Body of pancreas (tissue), 4 donors: ENCODE results near the gene DLX1. TPM values are rescaled to one million over a fixed set of nuclear protein-coding genes. Genes with fewer than 3 reads are reported as not detected.
A peak's percentile ranks its signal among the peaks of the same experiment; 100 is the strongest.

Experiments
- ATAC-seq: fragments of 150-250 bp; one replicate; pipeline ENCODE4 v1.9.1; 2016
- DNase-seq, 4 donors: peaks; one replicate each; pipeline ENCODE4 v3.0.0-alpha.2; 2019
- H3K27ac ChIP-seq, 4 donors: fragments of 200-600 bp; sonication (generic); 1 replicate in 3 of 4; 2 replicates in 1 of 4; pipeline versions ENCODE4 v1.5.1 to v1.6.1; 2016 to 2019; ENCODE audit warnings: mild to moderate bottlenecking in 1 of 4, mixed read lengths in 1 of 4, moderate library complexity in 1 of 4
- H3K27me3 ChIP-seq, 2 donors: fragments of 200-600 bp; sonication (generic); one replicate each; pipeline ENCODE4 v1.6.0; 2016; ENCODE audit warnings: mild to moderate bottlenecking in 1 of 2
- H3K36me3 ChIP-seq, 2 donors: fragments of 200-600 bp; sonication (generic); replicated peaks in 1 of 2; 2 replicates each; pipeline ENCODE4 v1.5.1; 2016; ENCODE audit warnings: low read depth in 2 of 2; ENCODE audit not compliant: insufficient read depth in 1 of 2
- H3K4me1 ChIP-seq: fragments of 200-600 bp; sonication (generic); one replicate; pipeline ENCODE4 v1.6.0; 2016
- H3K4me3 ChIP-seq, 2 donors: fragments of 200-600 bp; sonication (generic); 1 replicate in 1 of 2; 2 replicates in 1 of 2; pipeline ENCODE4 v1.5.1; 2016 to 2019
- H3K9me3 ChIP-seq, 3 donors: fragments of 200-600 bp; sonication (generic); 1 replicate in 2 of 3; 2 replicates in 1 of 3; pipeline ENCODE4 v1.5.1; 2016
- CTCF ChIP-seq, 7 experiments: fragments of 450-650 bp in 4 of 7; fragments of 200-600 bp in 3 of 7; sonication (generic) in 3 of 7; IDR thresholded peaks; one replicate each; pipeline ENCODE4 v1.5.1; 2016 to 2019; ENCODE audit warnings: antibody characterized with exemption in 7 of 7
- POLR2A ChIP-seq, 3 donors: fragments of 450-650 bp; IDR thresholded peaks; one replicate each; pipeline ENCODE4 v1.6.1; 2016; ENCODE audit warnings: antibody characterized with exemption in 3 of 3, mild to moderate bottlenecking in 2 of 3
- WGBS, 2 donors: methylation state at CpG; one replicate each; pipeline ENCODE4 v1.1.5; 2017; 5-methylcytosine and 5-hydroxymethylcytosine counted together
- intact Hi-C: fragments of 100-400 bp; cut with DNase I; formaldehyde crosslinking; loops from one replicate; pipeline ENCODE4 v1.15.1; 2023
- total RNA-seq, 2 donors: library from RNA; depleted of rRNA; stranded (reverse); fragments of >200 nt; gene quantifications; one replicate each; pipeline ENCODE4 v1.1.0, GENCODE V29; 2016

Gene DLX1
- total RNA-seq, 2 donors from 2014 or later = not detected

GRCh38 chr2:172095146-172095904 is 10.0 kb downstream of the DLX1 start:
- WGBS, 2 donors = 2 to 4% methylated on average over 22 to 49 of the region's 51 CpGs
- Histone ChIP-seq H3K9me3 (no peaks in the 10 kb centered on the region), H3K4me1 (peaks cover 49% of the 10 kb centered on the region), H3K4me3 (peak overlapping the region in 1 of 2 donors; percentile 28), H3K27ac (no peak overlapping the region), H3K27me3 (peaks cover 3 to 98% of the 10 kb centered on the region in 2 donors), H3K36me3 (no peaks in the 10 kb centered on the region)
- intact Hi-C loops = no loop called here
- ATAC-seq = peak; percentile 20
- peak in 1 of 4 donors; percentile 39 for DNase-seq
- TF ChIP-seq CTCF (IDR thresholded peaks at IDR 0.05) (no peak), POLR2A (IDR thresholded peaks at IDR 0.05) (no peak)

- no peaks in the 10 kb centered on the region for H3K36me3 ChIP-seq
- no peak for ATAC-seq
- H3K4me1 ChIP-seq = peaks cover 56% of the 10 kb centered on the region
- peaks cover 3 to 98% of the 10 kb centered on the region in 2 donors for H3K27me3 ChIP-seq
- no peaks in the 10 kb centered on the region for H3K9me3 ChIP-seq
- intact Hi-C loops = no loop called here
- no peak overlapping the region for H3K27ac ChIP-seq
- 9 to 18% methylated on average over 22 to 38 of the region's 40 CpGs for WGBS, 2 donors
- DNase-seq = no peak
- no peak overlapping the region for H3K4me3 ChIP-seq
- TF ChIP-seq POLR2A (IDR thresholded peaks at IDR 0.05) (no peak), CTCF (IDR thresholded peaks at IDR 0.05) (no peak)
Measured at GRCh38 chr2:172095905-172096625, 10.8 kb downstream of the DLX1 start.

- H3K27ac ChIP-seq = no peak overlapping the region
- H3K36me3 ChIP-seq = no peaks in the 10 kb centered on the region
- peak; percentile 4 for ATAC-seq
- intact Hi-C loops = no loop called here
- TF ChIP-seq CTCF (IDR thresholded peaks at IDR 0.05) (no peak), POLR2A (IDR thresholded peaks at IDR 0.05) (no peak)
- peaks cover 64% of the 10 kb centered on the region for H3K4me1 ChIP-seq
- DNase-seq = no peak
- H3K4me3 ChIP-seq = no peak overlapping the region
- WGBS, 2 donors = 4 to 6% methylated on average over 41 to 55 of the region's 55 CpGs
- H3K27me3 ChIP-seq = peaks cover 3 to 98% of the 10 kb centered on the region in 2 donors
- H3K9me3 ChIP-seq = no peaks in the 10 kb centered on the region
Measured at GRCh38 chr2:172096626-172097547, 11.6 kb downstream of the DLX1 start.

GRCh38 chr2:172097557-172098131 is 12.3 kb downstream of the DLX1 start:
- Histone ChIP-seq H3K36me3 (no peaks in the 10 kb centered on the region), H3K4me3 (no peak overlapping the region), H3K9me3 (no peaks in the 10 kb centered on the region), H3K27ac (no peak overlapping the region), H3K4me1 (peaks cover 72% of the 10 kb centered on the region), H3K27me3 (peaks cover 9 to 98% of the 10 kb centered on the region in 2 donors)
- WGBS, 2 donors = 31 to 52% methylated on average over 9 of the region's 9 CpGs
- intact Hi-C loops = no loop called here
- ATAC-seq (no peak), DNase-seq (no peak)
- TF ChIP-seq CTCF (IDR thresholded peaks at IDR 0.05) = no peak
- TF ChIP-seq POLR2A (IDR thresholded peaks at IDR 0.05) = no peak
